ENCODE data around the gene AP4S1.
"Not testable (repeated sequence)": the region's sequence is repeated elsewhere in the genome, so short reads cannot be mapped to it uniquely, and the experiment has no call there.

The AP4S1 gene, protein sequence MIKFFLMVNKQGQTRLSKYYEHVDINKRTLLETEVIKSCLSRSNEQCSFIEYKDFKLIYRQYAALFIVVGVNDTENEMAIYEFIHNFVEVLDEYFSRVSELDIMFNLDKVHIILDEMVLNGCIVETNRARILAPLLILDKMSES

GRCh38 chr14:31025367-31026076 is at the start of gene AP4S1:
TSS of gene AP4S1 (plus strand) at chr14:31025649. CDS start at chr14:31066197, 40,548 bp downstream.
- Mint-ChIP-seq H3K27ac (peak within 1 kb of the TSS; percentile 96 to 99), H3K4me1 (peaks cover 59% of the 10 kb centered on the region), H3K9me3 (no peaks in the 10 kb centered on the region), H3K27me3 (no peaks in the 10 kb centered on the region), H3K4me3 (peak within 1 kb of the TSS; percentile 96 to 99)
- peak; percentile 27 for ATAC-seq
- DNase-seq, result peak; percentile 49 to 57

DNA sequence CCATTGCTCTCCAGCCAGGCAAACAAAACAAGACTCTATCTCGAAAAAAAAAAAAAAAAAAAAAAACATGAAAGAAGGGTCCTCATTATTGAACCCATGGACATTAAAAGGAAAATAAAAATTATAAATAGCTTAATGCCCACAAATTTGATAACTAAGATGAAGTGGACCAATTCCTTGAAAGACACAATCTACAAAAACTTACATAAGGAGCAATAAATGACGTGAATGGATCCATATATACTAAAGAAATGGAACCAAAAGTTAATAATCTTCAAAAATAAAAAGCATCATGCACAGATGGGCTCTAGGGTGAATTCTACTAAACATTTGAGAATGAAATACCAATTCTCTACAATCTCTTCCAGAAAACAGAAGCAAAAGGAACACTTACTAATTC is 47.7 kb upstream of the AP4S1 start:
- Mint-ChIP-seq H3K9me3 (no peaks in the 10 kb centered on the region), H3K27ac (no peak overlapping the region), H3K4me3 (no peak overlapping the region), H3K27me3 (no peaks in the 10 kb centered on the region), H3K4me1 (peaks cover 48% of the 10 kb centered on the region)
- DNase-seq (no peak), ATAC-seq (no peak)

DNA sequence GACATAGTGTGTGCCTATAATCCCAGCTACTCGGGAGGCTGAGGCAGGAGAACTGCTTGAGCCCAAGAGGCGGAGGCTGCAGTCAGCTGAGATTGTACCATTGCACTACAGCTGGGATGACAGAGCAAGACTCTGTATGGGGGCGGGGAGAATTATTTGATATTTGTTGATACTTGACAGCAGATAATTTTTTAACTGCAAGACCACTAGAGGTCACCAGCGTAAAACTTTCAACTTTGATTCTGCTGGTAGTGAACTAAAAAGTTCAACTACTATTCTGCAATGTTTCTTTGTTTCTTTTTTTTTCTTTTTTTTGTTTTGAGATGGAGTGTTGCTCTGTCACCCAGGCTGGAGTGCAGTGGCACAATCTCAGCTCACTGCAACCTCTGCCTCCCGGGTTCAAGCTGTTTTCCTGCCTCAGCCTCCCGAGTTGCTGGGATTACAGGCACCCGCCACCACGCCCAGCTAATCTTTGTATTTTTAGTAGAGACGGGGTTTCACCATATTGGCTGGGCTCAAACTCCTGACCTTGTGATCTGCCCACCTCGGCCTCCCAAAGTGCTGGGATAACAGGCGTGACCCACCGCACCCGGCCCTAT is 45.2 kb upstream of the AP4S1 start:
- not testable (repeated sequence) for H3K27me3 Mint-ChIP-seq, H3K9me3 Mint-ChIP-seq, H3K4me3 Mint-ChIP-seq, H3K27ac Mint-ChIP-seq
- H3K4me1 Mint-ChIP-seq, result peaks cover 24% of the 10 kb centered on the region
- DNase-seq (peak; percentile 28), ATAC-seq (peak; percentile 84)

- H3K4me3 Mint-ChIP-seq, result no peak overlapping the region
- DNase-seq, result no peak
- H3K27ac Mint-ChIP-seq, result peak overlapping the region in 1 of 2 donors; percentile 25
- no peaks in the 10 kb centered on the region for H3K27me3 Mint-ChIP-seq
- ATAC-seq, result no peak
- H3K4me1 Mint-ChIP-seq, result peaks cover 21% of the 10 kb centered on the region
- H3K9me3 Mint-ChIP-seq, result no peaks in the 10 kb centered on the region
These were observed 44.5 kb upstream of the AP4S1 start for GRCh38 chr14:30980980-30981379.

GRCh38 chr14:30982533-30982932 is 42.9 kb upstream of the AP4S1 start:
- peaks cover 10% of the 10 kb centered on the region for H3K4me1 Mint-ChIP-seq
- H3K9me3 Mint-ChIP-seq, result no peaks in the 10 kb centered on the region
- no peak overlapping the region for H3K4me3 Mint-ChIP-seq
- ATAC-seq, result no peak
- DNase-seq, result no peak
- no peaks in the 10 kb centered on the region for H3K27me3 Mint-ChIP-seq
- H3K27ac Mint-ChIP-seq, result no peak overlapping the region

DNA sequence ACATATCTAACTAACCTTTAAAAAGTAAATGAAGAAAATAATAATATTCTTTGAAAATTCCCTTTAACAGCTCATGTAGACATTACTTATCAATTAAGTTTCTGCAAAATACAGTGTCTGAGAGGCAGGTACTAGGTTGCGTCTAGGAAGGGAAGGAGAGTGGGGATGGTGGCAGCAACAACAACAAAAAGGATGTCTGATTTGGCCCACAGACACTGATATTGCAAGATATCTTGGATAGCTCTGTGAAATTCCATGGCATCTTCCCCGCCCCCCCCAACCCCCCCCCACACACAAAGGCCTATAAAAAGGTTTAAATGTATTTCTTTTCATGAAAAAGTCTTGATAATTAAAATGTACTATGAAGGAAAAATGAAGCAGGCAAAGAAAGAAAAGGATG is 41.6 kb upstream of the AP4S1 start:
- no peak for ATAC-seq
- Mint-ChIP-seq H3K4me1 (peaks cover 16% of the 10 kb centered on the region), H3K27me3 (no peaks in the 10 kb centered on the region), H3K27ac (no peak overlapping the region), H3K9me3 (no peaks in the 10 kb centered on the region), H3K4me3 (no peak overlapping the region)
- no peak for DNase-seq

DNA sequence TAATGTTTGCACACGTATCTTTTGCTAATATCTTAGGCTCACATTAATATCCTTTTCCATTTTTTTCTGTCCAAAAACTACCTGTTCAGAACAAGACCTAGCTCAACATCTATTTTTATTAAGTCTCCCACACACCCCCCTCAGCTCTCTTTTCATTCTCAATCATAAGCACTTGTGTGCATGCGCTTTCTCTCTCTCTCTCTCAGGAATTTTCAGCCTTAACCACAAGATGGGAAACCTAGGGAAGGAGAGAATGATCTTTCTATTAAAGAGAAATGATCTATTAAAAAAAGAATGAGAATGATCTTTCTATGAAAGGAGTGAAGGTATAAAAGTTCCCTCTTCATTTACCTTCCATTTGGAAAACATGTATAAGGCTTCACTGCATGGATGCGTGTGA is 39.7 kb upstream of the AP4S1 start:
- no peak overlapping the region for H3K4me3 Mint-ChIP-seq
- no peaks in the 10 kb centered on the region for H3K27me3 Mint-ChIP-seq
- H3K4me1 Mint-ChIP-seq, result peaks cover 24% of the 10 kb centered on the region
- no peaks in the 10 kb centered on the region for H3K9me3 Mint-ChIP-seq
- peak overlapping the region in 1 of 2 donors; percentile 3 for H3K27ac Mint-ChIP-seq
- DNase-seq (no peak), ATAC-seq (no peak)

DNA sequence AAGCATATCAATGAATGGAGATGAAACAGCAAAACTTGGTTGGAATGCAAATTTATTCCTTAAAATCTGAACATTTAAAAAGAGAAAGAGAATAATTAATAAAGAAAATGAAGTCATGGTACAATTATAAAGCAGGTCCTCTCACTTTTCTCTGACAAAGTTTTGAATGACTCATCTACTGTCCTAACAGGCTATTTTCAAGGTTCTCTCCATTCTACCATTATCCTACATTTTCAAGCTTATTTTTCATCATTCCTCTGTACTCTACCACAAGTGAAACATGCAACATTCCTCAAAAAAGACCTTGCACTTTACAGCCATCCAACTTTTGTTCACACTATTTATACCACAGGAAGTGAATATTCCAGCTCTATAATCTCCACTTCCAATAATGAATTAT is 36.9 kb upstream of the AP4S1 start:
- Mint-ChIP-seq H3K4me3 (no peak overlapping the region), H3K9me3 (no peaks in the 10 kb centered on the region)

GRCh38 chr14:30990770-30991169 is 34.7 kb upstream of the AP4S1 start:
- Mint-ChIP-seq H3K4me1 (peaks cover 48% of the 10 kb centered on the region), H3K4me3 (no peak overlapping the region), H3K9me3 (no peaks in the 10 kb centered on the region), H3K27ac (no peak overlapping the region), H3K27me3 (no peaks in the 10 kb centered on the region)
- ATAC-seq, result no peak
- no peak for DNase-seq

More for the DNA sequence above, 36.9 kb upstream of the AP4S1 start:
- no peak for ATAC-seq
- H3K27me3 Mint-ChIP-seq, result no peaks in the 10 kb centered on the region
- H3K4me1 Mint-ChIP-seq, result peaks cover 38% of the 10 kb centered on the region
- H3K27ac Mint-ChIP-seq, result no peak overlapping the region
- DNase-seq, result no peak

- H3K4me1 Mint-ChIP-seq, result peaks cover 51% of the 10 kb centered on the region
These were observed 34.0 kb upstream of the AP4S1 start for GRCh38 chr14:30991408-30991807.

GRCh38 chr14:30993071-30993470 is 32.4 kb upstream of the AP4S1 start:
- Mint-ChIP-seq H3K27me3 (no peaks in the 10 kb centered on the region), H3K27ac (no peak overlapping the region), H3K4me3 (no peak overlapping the region), H3K9me3 (no peaks in the 10 kb centered on the region), H3K4me1 (peaks cover 65% of the 10 kb centered on the region)
- ATAC-seq (peak; percentile 79), DNase-seq (no peak)

More at GRCh38 chr14:30991408-30991807, 34.0 kb upstream of the AP4S1 start:
- Mint-ChIP-seq H3K27me3 (no peaks in the 10 kb centered on the region), H3K9me3 (no peaks in the 10 kb centered on the region), H3K4me3 (no peak overlapping the region), H3K27ac (no peak overlapping the region)
- DNase-seq (no peak), ATAC-seq (no peak)

- DNase-seq, result no peak
- Mint-ChIP-seq H3K27ac (peak overlapping the region; percentile 42 to 94), H3K27me3 (no peaks in the 10 kb centered on the region), H3K4me1 (peaks cover 49% of the 10 kb centered on the region), H3K4me3 (peak overlapping the region; percentile 46 to 74), H3K9me3 (peaks cover 8 to 16% of the 10 kb centered on the region in 2 donors)
- ATAC-seq, result peak; percentile 90
These were observed 30.5 kb upstream of the AP4S1 start for GRCh38 chr14:30994681-30995620.

- Mint-ChIP-seq H3K27me3 (no peaks in the 10 kb centered on the region), H3K27ac (no peak overlapping the region), H3K4me1 (peaks cover 48% of the 10 kb centered on the region), H3K4me3 (peak overlapping the region in 1 of 2 donors; percentile 74), H3K9me3 (peaks cover 10 to 17% of the 10 kb centered on the region in 2 donors)
- DNase-seq (no peak), ATAC-seq (no peak)
These were observed 29.8 kb upstream of the AP4S1 start for GRCh38 chr14:30995689-30996088.

DNA sequence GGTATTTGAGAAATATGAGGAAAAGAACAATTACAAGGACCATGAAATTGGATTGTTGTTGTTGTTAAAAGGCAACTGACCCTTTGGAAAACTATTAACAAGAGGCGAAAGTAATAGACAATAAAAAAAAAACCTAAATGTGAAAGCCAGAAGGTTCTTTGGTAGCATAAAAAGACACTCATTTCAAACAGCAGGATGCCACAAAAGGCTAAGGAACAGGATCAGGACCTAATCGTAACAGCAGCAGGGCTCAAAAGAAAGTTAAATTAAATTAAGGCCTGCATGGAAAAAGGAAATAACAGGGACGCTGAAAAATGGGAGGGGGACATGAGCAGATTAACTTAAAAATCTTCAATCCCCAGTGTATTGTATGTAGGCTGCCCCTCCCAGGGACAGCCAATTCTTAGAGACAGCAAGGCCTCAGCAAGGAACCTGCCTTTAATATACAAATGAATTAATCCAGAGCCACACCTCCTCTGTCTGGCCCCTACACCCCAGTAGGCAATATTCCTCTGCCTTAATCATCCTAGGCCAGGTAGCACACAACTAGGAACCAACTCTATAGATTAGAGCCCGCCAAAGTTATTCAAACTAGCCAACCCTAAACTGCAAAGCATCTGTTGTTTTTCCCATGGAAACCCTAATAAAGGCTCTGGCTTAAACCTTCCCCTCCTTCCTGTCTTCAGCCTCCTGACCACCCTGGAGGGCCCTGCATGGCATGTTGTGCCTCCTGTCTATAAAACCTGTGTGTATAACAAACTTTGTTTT is 28.4 kb upstream of the AP4S1 start:
- H3K9me3 Mint-ChIP-seq, result peaks cover 10 to 17% of the 10 kb centered on the region in 2 donors
- DNase-seq, result no peak
- no peaks in the 10 kb centered on the region for H3K27me3 Mint-ChIP-seq
- H3K4me3 Mint-ChIP-seq, result no peak overlapping the region
- no peak overlapping the region for H3K27ac Mint-ChIP-seq
- H3K4me1 Mint-ChIP-seq, result peaks cover 45% of the 10 kb centered on the region
- ATAC-seq, result no peak
